SH-SY5Y (cell line): Measurements from ENCODE around the gene CENPO.

Source experiments
- GATA2 ChIP-seq: IDR thresholded peaks from 2 replicates; pipeline ENCODE4 v1.6.1; 2011; ENCODE audit warnings: mild to moderate bottlenecking, low read depth, low read length
- GATA3 ChIP-seq: IDR thresholded peaks from 2 replicates; pipeline ENCODE4 v1.6.1; 2011; ENCODE audit warnings: low read depth, mild to moderate bottlenecking, low read length, moderate library complexity

DNA sequence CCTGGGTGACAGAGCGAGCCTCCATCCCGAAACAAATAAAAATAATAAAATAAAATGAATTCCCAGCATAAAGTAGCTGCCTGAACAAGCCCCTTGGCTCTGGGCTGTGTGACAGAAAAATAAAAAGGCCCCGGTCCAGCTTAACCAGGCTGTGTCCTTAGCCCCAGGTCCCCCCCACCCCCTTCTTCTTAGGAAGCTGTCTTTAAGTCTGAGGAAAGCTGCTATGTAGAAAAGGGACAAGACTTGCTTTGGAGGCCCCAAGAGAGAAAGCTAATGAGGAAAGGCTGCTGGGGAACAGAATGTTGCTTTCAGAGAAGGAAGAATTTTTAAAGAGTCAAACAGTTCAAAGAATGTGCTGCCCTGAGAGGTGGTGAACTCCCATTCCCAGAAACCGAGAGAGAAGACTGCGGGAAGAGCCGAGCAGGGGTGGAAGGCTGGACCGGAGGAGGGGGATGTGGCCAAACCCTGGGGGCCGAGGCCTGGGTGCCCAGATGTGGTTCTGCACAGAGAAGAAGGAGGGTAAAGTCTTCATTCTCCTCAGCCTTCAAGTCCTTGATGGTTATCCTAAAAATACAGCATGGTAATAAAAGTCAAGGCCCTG is 61.9 kb downstream of the CENPO start:
- TF ChIP-seq GATA2 = no peak
- TF ChIP-seq GATA3 = no peak
